B cell (primary cell): ENCODE data around the gene IGF1R. TPM values are rescaled to one million over a fixed set of nuclear protein-coding genes. Genes with fewer than 3 reads are reported as not detected.

Experiments used
- ATAC-seq: fragments of 200-7000 bp; cut with Tn5 transposase; one replicate; pipeline ENCODE4 v1.10.0; 2021; ENCODE audit warnings: low read depth, mild to moderate bottlenecking, moderate number of reproducible peaks, moderate library complexity
- CTCF ChIA-PET: fragments of 350-600 bp; sonication (Branson Sonifier 250); formaldehyde crosslinking; loops from one replicate; lab custom pipeline; 2021; ENCODE audit warnings: antibody characterized with exemption, inconsistent platforms; lab: Charles Lee
- POLR2A ChIA-PET: fragments of 350-600 bp; sonication (Branson Sonifier 250); formaldehyde crosslinking; loops from one replicate; lab custom pipeline; 2021; ENCODE audit warnings: antibody characterized with exemption; lab: Charles Lee
- DNase-seq: peaks from one replicate; pipeline ENCODE4 v3.0.0; 2013
- H2AFZ ChIP-seq: 2 replicates; pipeline ENCODE4 v1.6.1; 2012; ENCODE audit warnings: mild to moderate bottlenecking, low read depth, low read length; ENCODE audit not compliant: insufficient read depth, poor library complexity, severe bottlenecking
- H3K27ac ChIP-seq, 2 donors: 1 replicate in 1 of 2; 2 replicates in 1 of 2; pipeline ENCODE4 v1.5.1; 2012 to 2013; ENCODE audit warnings: low read length in 2 of 2, mild to moderate bottlenecking in 2 of 2, moderate library complexity in 1 of 2
- H3K27me3 ChIP-seq, 4 experiments: fragments of 200-600 bp in 1 of 4; sonication (generic) in 1 of 4; replicated peaks in 1 of 4; 1 replicate in 2 of 4; 2 replicates in 2 of 4; pipeline versions ENCODE4 v1.6.1 to v1.7.0; 2013 to 2016; ENCODE audit warnings: low read length in 3 of 4, mild to moderate bottlenecking in 2 of 4, mixed read lengths in 1 of 4, moderate library complexity in 1 of 4; ENCODE audit not compliant: insufficient read depth in 4 of 4, control insufficient read depth in 3 of 4; ENCODE audit errors: control extremely low read depth in 1 of 4
- H3K36me3 ChIP-seq, 2 experiments: replicated peaks in 1 of 2; 1 replicate in 1 of 2; 2 replicates in 1 of 2; pipeline versions ENCODE4 v1.6.1 to v1.7.1; 2013; ENCODE audit warnings: low read length in 1 of 2; ENCODE audit not compliant: insufficient read depth in 2 of 2, control insufficient read depth in 1 of 2; ENCODE audit errors: control extremely low read depth in 1 of 2, extremely low read depth in 1 of 2
- H3K4me1 ChIP-seq, 2 donors: fragments of 200-600 bp in 1 of 2; sonication (generic) in 1 of 2; 1 replicate in 1 of 2; 2 replicates in 1 of 2; pipeline versions ENCODE4 v1.5.1 to v1.6.1; 2013 to 2017; ENCODE audit warnings: low read length in 2 of 2; ENCODE audit not compliant: control insufficient read depth in 2 of 2, insufficient read depth in 2 of 2
- H3K4me2 ChIP-seq: replicated peaks from 2 replicates; pipeline ENCODE3; 2012; ENCODE audit warnings: mild to moderate bottlenecking, low read depth, low read length; ENCODE audit not compliant: poor library complexity, severe bottlenecking
- H3K4me3 ChIP-seq, 5 experiments: fragments of 200-600 bp in 1 of 5; sonication (generic) in 1 of 5; 1 replicate in 3 of 5; 2 replicates in 2 of 5; pipeline versions ENCODE4 v1.5.1 to v1.7.0; 2011 to 2016; ENCODE audit warnings: low read length in 4 of 5, mild to moderate bottlenecking in 4 of 5, low read depth in 2 of 5, control low read depth in 1 of 5, moderate library complexity in 1 of 5; ENCODE audit not compliant: insufficient read depth in 1 of 5; ENCODE audit errors: control extremely low read depth in 1 of 5, extremely low read depth in 1 of 5
- H3K79me2 ChIP-seq: fragments of 200-600 bp; sonication (generic); one replicate; pipeline ENCODE4 v1.6.0; 2016; ENCODE audit warnings: low read length; ENCODE audit not compliant: control insufficient read depth, insufficient read depth
- H3K9ac ChIP-seq: fragments of 200-600 bp; sonication (generic); 2 replicates; pipeline ENCODE4 v1.6.1; 2017; ENCODE audit warnings: mild to moderate bottlenecking, low read length, moderate library complexity
- H3K9me3 ChIP-seq, 3 donors: one replicate each; pipeline versions ENCODE4 v1.6.1 to v1.7.1; 2013; ENCODE audit warnings: low read length in 2 of 3; ENCODE audit not compliant: control insufficient read depth in 2 of 3, insufficient read depth in 1 of 3; ENCODE audit errors: control extremely low read depth in 1 of 3
- H4K20me1 ChIP-seq: 2 replicates; pipeline ENCODE4 v1.6.0; 2012; ENCODE audit warnings: mild to moderate bottlenecking, low read length; ENCODE audit not compliant: insufficient read depth, control insufficient read depth, poor library complexity, severe bottlenecking
- H3K27ac Mint-ChIP-seq: one replicate; pipeline ENCODE4 v1.8.0; 2021; ENCODE audit warnings: mixed read lengths
- H3K27me3 Mint-ChIP-seq: one replicate; pipeline ENCODE4 v1.8.0; 2021; ENCODE audit warnings: mixed read lengths
- H3K4me1 Mint-ChIP-seq: one replicate; pipeline ENCODE4 v1.8.0; 2021; ENCODE audit warnings: mixed read lengths
- H3K4me3 Mint-ChIP-seq: one replicate; pipeline ENCODE4 v1.8.0; 2021; ENCODE audit warnings: mixed read lengths
- H3K9me3 Mint-ChIP-seq: one replicate; pipeline ENCODE4 v1.8.0; 2022; ENCODE audit warnings: mixed read lengths; ENCODE audit not compliant: insufficient read depth
- CTCF ChIP-seq: fragments of 200-600 bp; IDR thresholded peaks from one replicate; pipeline ENCODE4 v1.8.0; 2022; ENCODE audit warnings: antibody characterized with exemption, mild to moderate bottlenecking
- EZH2 ChIP-seq: IDR thresholded peaks from 2 replicates; pipeline ENCODE4 v1.6.1; 2012; ENCODE audit warnings: borderline replicate concordance, low read depth, mild to moderate bottlenecking, moderate library complexity, low read length; ENCODE audit not compliant: insufficient read depth, poor library complexity, severe bottlenecking
- WGBS: methylation state at CpG from one replicate; pipeline ENCODE4 v1.1.5; 2013; ENCODE audit warnings: missing lambda C conversion rate; ENCODE audit not compliant: insufficient coverage; 5-methylcytosine and 5-hydroxymethylcytosine counted together
- intact Hi-C: fragments of 100-400 bp; cut with micrococcal nuclease; formaldehyde crosslinking; loops from one replicate; pipeline ENCODE4 v1.10.0; 2022
- polyA plus RNA-seq: library from polyadenylated mRNA; depleted of rRNA; stranded (reverse); fragments of >200 nt; gene quantifications from 2 replicates; pipeline ENCODE4 v1.2.3, GENCODE V29; 2012
- total RNA-seq, 2 donors: library from RNA; stranded (reverse); fragments of 120-200 nt in 1 of 2; gene quantifications; 1 replicate in 1 of 2; 2 replicates in 1 of 2; pipeline versions ENCODE4 v1.2.3 to v1.2.4, GENCODE V29; 2013 to 2022

IGF1R gene
- total and polyA plus RNA-seq, 2 donors (not counting 1 experiment from before 2014, with no cell fraction given): 5.4 to 23.1 TPM

- Histone ChIP-seq H3K27me3 (no peaks in the 10 kb centered on the region), H3K27ac (no peak overlapping the region), H3K9me3 (no peaks in the 10 kb centered on the region), H3K79me2 (peaks cover 3% of the 10 kb centered on the region), H3K9ac (no peak overlapping the region), H4K20me1 (no peaks in the 10 kb centered on the region), H3K4me2 (no peak overlapping the region), H2AFZ (no peak overlapping the region), H3K4me1 (no peaks in the 10 kb centered on the region), H3K4me3 (no peak overlapping the region), H3K36me3 (no peaks in the 10 kb centered on the region)
- ChIA-PET CTCF (interaction anchor here (1.2 kb wide), 1 partner anchor 9 kb away, joined by 4 read pairs; no protein-coding TSS in a partner anchor), POLR2A (no interaction called here)
- no peak overlapping the region for H3K4me3 Mint-ChIP-seq
- H3K27ac Mint-ChIP-seq: no peak overlapping the region
- no peak for TF ChIP-seq CTCF
- TF ChIP-seq EZH2: no peak
- DNase-seq: no peak
- peaks cover 5% of the 10 kb centered on the region for H3K27me3 Mint-ChIP-seq
- ATAC-seq: no peak
- 87% methylated on average over 6 of the region's 9 CpGs for WGBS
- H3K9me3 Mint-ChIP-seq: no peaks in the 10 kb centered on the region
- no peaks in the 10 kb centered on the region for H3K4me1 Mint-ChIP-seq
- intact Hi-C loops: no loop called here
Observed at GRCh38 chr15:98787936-98788757, 139.8 kb downstream of the IGF1R start.

GRCh38 chr15:98789020-98789419 lies 140.7 kb downstream of the IGF1R start:
- Mint-ChIP-seq H3K27ac (no peak overlapping the region), H3K27me3 (no peaks in the 10 kb centered on the region), H3K4me3 (no peak overlapping the region), H3K9me3 (no peaks in the 10 kb centered on the region), H3K4me1 (no peaks in the 10 kb centered on the region)
- Histone ChIP-seq H2AFZ (no peak overlapping the region), H3K27ac (no peak overlapping the region), H3K9me3 (no peaks in the 10 kb centered on the region), H3K36me3 (no peaks in the 10 kb centered on the region), H3K4me1 (no peaks in the 10 kb centered on the region), H3K27me3 (no peaks in the 10 kb centered on the region), H3K4me3 (no peak overlapping the region), H4K20me1 (no peaks in the 10 kb centered on the region), H3K9ac (no peak overlapping the region), H3K79me2 (peaks cover 3% of the 10 kb centered on the region), H3K4me2 (no peak overlapping the region)
- TF ChIP-seq CTCF (no peak), EZH2 (no peak)
- no peak for ATAC-seq
- DNase-seq: no peak
- POLR2A ChIA-PET: no interaction called here
- CTCF ChIA-PET: interaction anchor here (1.2 kb wide), 1 partner anchor 10 kb away, joined by 4 read pairs; no protein-coding TSS in a partner anchor
- intact Hi-C loops: no loop called here
- WGBS: no CpG with 5 or more reads among the region's 4 CpGs
